NCI-H774 (cell line): ENCODE data around the gene PSMC5.

Experiments used
- DNase-seq: peaks from one replicate; lab custom pipeline; 2025; lab: John Stamatoyannopoulos, UW

The PSMC5 gene

DNA sequence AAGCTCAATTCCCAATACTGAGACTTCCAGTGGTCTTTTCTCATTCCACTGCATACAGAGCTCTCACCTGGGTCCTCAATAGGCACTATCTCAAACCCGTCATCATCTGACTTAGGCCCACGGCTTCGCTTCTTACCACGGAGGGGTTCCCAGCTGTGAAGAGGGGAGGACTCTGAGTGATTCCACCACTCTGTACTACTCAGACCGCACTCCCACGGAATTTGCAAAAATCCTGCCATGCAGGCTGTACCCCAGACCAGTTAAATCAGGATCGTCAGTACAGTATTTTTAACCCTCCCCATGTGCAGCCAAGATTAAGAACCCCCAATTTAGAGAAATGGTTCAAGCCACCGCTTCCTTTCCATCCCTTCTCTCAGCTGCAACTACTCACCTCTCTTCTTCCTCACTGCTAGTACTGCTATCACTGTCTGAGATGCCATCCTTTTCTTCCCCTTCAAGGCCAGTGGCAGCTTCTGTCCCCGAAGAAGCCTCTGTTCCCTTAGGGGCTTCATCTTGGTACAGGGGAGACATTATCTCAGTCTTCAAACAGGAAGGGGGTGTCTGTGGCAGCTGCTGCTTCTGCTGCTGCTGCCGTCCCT, 6.2 kb upstream of the PSMC5 start:
- no peak for DNase-seq

GRCh38 chr17:63821804-63822203, 5.4 kb upstream of the PSMC5 start:
- DNase-seq, result no peak

DNA sequence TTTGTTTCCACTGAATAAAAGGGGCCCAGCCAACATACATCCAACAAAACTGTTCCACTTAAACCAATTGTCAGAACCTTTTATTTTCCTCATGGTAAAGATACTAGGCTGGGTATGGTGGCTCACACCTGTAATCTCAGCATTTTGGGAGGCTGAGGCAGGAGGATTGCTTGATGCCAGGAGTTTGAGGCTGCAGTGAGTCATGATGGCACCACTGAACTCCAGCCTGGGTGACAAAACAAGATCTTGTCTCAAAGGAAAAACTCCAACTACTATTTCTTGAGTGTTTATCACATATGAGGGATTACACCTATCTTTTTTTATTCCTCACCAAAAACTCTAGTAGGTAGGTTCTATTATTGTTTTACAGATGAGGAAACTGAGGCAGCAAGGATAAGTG, 4.7 kb upstream of the PSMC5 start:
- no peak for DNase-seq

DNA sequence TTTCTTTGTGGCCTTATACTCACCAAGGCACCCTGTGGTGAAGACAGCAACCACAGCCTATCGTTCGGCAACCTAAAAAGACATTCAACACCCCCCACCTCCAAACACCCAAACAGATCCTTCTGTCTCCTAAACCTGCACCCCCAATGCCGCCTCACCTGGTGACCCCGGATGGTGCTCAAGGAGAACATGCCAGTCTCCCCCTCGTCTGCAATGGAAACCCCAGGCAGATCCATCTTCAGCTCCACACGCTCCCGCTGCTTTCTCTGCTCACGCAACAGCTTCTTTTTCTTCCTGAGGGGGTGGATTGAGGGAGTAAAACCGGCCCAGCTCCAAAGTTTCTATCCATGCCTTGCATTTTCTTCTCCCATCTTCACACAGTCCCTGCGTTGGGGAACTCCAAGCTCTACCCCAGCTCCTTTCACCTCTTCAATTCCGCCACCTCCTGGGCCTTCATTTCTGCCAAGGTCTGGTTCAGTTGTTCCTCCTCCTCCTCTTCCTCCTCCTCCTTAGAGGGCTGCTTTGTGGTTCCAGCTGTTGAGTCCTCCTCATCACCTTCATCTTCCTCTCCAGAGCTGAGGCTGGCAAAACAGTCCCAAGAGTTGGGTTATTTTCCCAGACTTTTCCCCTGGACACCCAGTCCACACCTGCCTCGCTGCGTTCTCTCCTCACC, 3.4 kb upstream of the PSMC5 start:
- no peak for DNase-seq

- no peak for DNase-seq
These were observed 2.9 kb upstream of the PSMC5 start for GRCh38 chr17:63824362-63824761.

DNA sequence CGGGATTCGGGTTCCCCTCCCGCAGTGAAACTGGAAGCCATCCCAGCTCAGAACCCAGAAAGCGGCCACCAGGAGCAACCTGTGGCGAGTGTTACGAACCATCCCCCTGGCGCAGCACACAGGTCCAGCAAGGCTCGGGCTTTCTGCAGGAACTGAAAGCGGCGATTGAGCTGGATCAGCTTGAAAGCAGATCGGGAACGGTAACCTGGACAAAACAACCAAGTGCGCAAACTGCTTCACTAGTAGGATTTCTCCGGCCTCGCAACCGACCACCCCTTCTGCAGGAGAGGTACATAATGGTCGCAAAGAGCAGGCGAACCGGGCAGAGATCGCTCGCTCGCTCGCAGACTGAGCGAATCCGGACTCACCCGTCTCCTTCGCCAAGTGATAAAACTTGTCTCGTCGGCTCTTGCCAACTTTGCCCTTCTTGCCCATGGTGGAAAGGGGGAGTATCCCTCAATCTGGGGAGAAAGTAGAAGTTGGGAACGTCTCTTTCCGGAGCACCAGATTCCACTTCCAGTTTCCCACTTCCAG, 696 bp upstream of the PSMC5 start:
- no peak for DNase-seq

GRCh38 chr17:63827801-63828221, 580 bp downstream of the PSMC5 start:
- no peak for DNase-seq

- DNase-seq, result no peak
These were observed 1.7 kb downstream of the PSMC5 start for GRCh38 chr17:63828936-63829335.

DNA sequence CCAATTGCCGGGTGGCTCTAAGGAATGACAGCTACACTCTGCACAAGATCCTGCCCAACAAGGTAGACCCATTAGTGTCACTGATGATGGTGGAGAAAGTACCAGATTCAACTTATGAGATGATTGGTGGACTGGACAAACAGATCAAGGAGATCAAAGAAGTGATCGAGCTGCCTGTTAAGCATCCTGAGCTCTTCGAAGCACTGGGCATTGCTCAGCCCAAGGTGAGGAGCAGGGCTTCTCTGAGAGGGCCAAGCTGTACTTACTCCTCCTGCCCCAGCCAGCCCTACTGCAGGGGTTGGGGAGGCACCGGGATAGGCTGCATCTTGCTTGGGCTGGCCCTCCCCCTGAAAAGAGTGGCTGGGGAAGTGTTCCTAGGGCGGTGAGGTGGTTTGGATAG, 3.0 kb downstream of the PSMC5 start:
- DNase-seq, result no peak

GRCh38 chr17:63830904-63831491, 3.8 kb downstream of the PSMC5 start:
- no peak for DNase-seq

DNA sequence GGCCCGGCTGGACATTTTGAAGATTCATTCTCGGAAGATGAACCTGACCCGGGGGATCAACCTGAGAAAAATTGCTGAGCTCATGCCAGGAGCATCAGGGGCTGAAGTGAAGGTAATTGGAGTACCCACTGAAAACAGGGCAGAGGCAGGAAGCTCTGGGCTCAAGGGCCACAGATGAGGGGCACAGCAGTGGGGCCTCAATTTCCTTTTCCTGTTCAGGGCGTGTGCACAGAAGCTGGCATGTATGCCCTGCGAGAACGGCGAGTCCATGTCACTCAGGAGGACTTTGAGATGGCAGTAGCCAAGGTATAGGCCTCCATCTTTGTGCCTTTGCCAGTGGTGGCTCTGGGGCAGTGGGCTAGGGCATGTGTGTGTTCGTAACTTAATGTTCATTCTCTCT, 4.3 kb downstream of the PSMC5 start:
- no peak for DNase-seq

DNA sequence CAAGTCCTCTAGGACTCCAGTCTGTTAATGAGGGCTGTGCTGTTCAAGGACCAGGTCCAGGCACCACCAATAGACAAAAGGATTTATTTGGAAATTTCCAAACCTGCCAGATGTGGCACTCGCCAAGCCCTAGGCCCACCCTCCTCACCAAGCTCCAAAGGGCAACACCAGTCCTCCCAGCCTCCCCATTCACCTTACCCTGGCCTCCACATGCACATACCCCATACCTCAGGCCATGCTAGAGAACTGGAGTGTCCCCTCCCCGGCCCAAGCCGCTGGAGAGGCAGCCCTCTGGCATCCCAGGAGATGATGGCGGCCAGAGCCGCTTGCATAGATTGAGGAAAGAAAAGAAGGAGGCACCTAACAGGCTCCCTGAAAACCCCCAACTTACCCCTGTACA, 4.8 kb downstream of the PSMC5 start:
- no peak for DNase-seq

DNA sequence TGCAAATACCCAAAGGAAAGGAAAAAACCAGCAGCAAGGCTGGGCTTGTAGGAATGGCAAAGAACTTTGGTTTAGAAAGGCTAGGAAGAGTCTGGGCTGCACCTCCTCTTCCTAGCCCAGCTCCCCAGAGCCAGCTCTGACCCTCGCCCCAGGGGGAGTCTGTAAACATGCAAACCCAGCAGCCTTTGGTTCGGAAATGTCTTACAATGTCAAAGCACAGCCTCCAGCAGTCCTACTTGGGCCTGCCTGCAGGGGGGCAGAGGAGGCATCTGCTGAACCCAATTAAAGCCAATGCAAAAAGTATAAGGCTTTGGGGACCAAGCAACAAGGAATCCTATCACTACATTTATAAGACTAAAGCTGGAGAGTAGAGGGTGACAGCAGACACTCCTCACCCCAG, 5.2 kb downstream of the PSMC5 start:
- DNase-seq, result no peak

- no peak for DNase-seq
These were observed 6.0 kb downstream of the PSMC5 start for GRCh38 chr17:63833026-63833740.

DNA sequence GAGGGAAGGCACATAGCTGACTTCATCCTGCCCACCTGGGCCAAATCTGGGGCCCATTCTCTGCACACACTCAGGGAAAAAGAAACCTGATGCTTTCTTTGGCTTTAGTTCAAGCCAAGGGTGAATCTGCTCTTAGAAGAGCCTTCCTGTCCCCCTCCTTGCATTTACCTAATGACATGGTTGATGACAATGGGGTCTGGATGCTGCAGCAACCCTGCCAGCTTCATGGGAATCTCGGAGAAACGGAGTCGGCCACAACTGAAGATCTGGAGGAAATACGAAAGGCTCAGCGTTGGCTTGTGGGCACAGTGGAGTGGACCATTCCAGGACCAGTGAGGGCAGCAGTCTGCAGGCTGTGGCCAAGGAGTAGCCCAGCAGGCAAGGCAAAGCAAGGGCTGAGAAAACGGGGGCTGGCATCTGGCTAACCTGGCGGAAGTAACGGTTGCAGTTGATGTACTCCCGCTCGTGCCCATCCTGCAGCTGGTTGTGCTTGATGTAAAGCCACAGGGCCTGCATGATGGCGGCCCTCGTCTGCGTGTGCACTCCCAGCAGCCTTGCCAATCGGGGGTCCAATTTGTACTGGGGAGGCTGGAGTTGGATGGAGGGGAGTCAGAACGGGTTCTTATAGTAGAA, 6.6 kb downstream of the PSMC5 start:
- DNase-seq, result no peak

DNA sequence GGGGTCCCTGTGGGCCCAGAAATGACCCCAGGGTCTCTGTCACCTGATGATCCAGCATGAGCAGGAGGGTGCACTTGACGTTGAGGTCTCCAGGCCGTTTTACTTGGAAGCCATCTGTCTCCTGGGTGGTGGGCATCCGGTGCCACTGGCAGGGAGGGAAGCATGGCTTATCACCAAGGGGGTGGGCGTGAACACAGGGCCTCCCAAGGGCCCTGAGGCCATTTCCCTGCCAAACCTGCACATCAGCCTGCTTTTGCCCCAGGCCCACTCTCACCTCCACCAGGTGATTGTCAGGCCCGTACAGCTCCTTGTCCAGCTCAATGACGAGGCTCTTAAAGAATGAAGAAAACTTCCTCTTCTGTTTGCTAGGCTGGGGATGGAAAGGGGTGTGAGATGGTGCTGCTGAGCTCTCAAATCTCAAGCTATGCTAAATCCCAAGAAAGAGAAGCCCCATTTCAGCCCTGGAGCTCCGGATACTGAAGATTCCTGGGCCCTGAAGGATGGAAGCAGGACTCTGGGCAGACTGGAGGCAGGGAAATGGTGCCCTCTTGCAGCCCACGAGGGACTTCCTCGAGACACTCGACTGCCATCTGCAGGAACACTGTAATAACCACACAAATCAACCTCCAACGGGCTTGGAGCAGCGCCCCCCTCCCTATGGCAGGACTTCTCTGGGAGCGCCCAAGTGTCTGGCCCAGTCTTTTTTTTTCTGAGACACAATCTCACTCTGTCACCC, 7.4 kb downstream of the PSMC5 start:
- no peak for DNase-seq

- DNase-seq, result no peak
These were observed 8.0 kb downstream of the PSMC5 start for GRCh38 chr17:63835167-63835720.

GRCh38 chr17:63836811-63837210, 9.6 kb downstream of the PSMC5 start:
- no peak for DNase-seq

- no peak for DNase-seq
These were observed 10.2 kb downstream of the PSMC5 start for GRCh38 chr17:63837480-63837879.

- no peak for DNase-seq
These were observed 10.8 kb downstream of the PSMC5 start for GRCh38 chr17:63837962-63838600.

- DNase-seq, result no peak
These were observed 11.5 kb downstream of the PSMC5 start for GRCh38 chr17:63838631-63839171.
